ENCODE measurements around the gene ENOX1. TPM values are rescaled to one million over a fixed set of nuclear protein-coding genes. Genes with fewer than 3 reads are reported as not detected.

The ENOX1 gene
- total and polyA plus RNA-seq, 7 donors = 0.34 to 7.1 (median 1.1) TPM

DNA sequence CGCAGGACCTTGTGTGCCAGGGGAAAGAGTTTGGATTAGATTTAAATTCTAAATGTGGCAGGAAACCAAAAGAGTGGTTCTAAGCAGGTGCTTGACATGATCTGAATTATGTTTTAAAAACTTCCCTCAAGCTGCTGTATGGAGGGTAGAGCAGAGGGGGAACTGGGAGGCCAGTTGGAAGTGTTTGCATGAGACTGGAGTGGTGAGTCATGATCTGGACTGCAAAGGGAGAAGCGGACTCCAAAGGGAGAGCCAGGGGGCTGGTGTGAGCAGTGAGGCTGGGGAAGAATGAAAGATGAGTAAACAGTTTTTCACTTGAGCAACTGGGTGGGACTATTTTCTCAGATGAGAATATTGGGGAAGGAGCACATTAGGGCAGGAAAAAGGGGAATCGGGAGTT lies 557.3 kb downstream of the ENOX1 start:
- Histone ChIP-seq H3K27ac (no peak overlapping the region), H3K4me3 (no peak overlapping the region), H3K36me3 (ENCODE audit: insufficient read depth in 1 of 2, low read depth in 1 of 2) (no peaks in the 10 kb centered on the region), H3K9me3 (no peaks in the 10 kb centered on the region), H3K4me1 (no peaks in the 10 kb centered on the region), H3K27me3 (ENCODE audit: insufficient read depth in 3 of 3, low read length in 2 of 3) (no peaks in the 10 kb centered on the region)
- TF ChIP-seq, protein P1, sequence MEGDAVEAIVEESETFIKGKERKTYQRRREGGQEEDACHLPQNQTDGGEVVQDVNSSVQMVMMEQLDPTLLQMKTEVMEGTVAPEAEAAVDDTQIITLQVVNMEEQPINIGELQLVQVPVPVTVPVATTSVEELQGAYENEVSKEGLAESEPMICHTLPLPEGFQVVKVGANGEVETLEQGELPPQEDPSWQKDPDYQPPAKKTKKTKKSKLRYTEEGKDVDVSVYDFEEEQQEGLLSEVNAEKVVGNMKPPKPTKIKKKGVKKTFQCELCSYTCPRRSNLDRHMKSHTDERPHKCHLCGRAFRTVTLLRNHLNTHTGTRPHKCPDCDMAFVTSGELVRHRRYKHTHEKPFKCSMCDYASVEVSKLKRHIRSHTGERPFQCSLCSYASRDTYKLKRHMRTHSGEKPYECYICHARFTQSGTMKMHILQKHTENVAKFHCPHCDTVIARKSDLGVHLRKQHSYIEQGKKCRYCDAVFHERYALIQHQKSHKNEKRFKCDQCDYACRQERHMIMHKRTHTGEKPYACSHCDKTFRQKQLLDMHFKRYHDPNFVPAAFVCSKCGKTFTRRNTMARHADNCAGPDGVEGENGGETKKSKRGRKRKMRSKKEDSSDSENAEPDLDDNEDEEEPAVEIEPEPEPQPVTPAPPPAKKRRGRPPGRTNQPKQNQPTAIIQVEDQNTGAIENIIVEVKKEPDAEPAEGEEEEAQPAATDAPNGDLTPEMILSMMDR (IDR thresholded peaks at IDR 0.05) = no peak
- 54 to 69% (median 58%) methylated on average over 3 of the region's 3 CpGs for WGBS, 3 donors
- ATAC-seq (no peak), DNase-seq (no peak)
- intact Hi-C loops (cut with DNase I) = no loop called here

DNA sequence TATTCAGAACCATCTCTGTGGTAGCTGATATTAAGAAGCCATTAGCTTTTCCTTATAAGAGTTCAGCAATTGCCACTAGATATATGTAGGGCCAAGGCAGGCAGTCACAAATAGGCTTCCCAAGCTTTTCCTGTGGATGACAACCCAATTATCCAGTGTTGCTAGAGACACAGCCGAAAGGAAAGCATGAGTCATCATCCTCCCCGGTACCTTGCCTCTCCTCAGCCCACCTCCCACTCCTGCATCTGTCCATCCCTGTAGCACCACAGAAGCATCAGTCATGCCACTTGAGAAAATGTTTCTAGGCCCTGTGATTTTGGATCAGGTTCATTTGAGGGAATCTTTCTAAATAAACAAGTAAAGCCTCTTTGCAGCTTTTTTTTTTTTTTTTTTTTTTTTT lies 559.1 kb downstream of the ENOX1 start:
- H3K27ac ChIP-seq = no peak overlapping the region
- TF ChIP-seq, protein P1 (IDR thresholded peaks at IDR 0.05) = no peak

DNA sequence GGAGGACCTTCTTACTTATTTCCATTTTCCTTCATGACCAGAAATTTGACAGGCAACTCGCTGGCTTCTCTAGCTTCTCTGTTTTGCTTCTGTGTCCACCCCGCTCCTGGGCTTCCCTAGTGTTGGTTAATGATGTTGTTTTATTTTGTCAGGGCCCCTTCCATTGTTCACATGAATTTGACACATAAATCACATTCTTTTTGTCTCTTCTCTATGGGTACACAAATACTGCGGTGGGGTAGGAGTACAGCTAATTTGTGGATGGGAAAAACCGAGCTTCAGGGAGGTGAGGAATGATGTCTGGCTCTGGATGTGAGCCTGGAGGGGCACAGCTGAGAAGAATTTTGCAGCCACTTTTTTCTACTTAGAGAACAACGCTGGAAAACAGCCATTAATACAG lies 563.6 kb downstream of the ENOX1 start:
- Histone ChIP-seq H3K27me3 (ENCODE audit: insufficient read depth in 3 of 3, low read length in 2 of 3) (no peaks in the 10 kb centered on the region), H3K36me3 (ENCODE audit: insufficient read depth in 1 of 2, low read depth in 1 of 2) (no peaks in the 10 kb centered on the region), H3K4me1 (no peaks in the 10 kb centered on the region), H3K9me3 (no peaks in the 10 kb centered on the region), H3K27ac (no peak overlapping the region), H3K4me3 (no peak overlapping the region)
- no peak for ATAC-seq
- intact Hi-C loops (cut with DNase I) = no loop called here
- TF ChIP-seq, protein P1 (IDR thresholded peaks at IDR 0.05) = no peak
- 55 to 70% (median 68%) methylated on average over 5 of the region's 5 CpGs for WGBS, 3 donors
- DNase-seq = no peak

More for the DNA sequence above, 559.1 kb downstream of the ENOX1 start:
- DNase-seq (no peak), ATAC-seq (no peak)
- 25 to 51% (median 26%) methylated on average over 2 of the region's 2 CpGs for WGBS, 3 donors
- no peaks in the 10 kb centered on the region for H3K36me3 ChIP-seq (ENCODE audit: insufficient read depth in 1 of 2, low read depth in 1 of 2)
- H3K27me3 ChIP-seq (ENCODE audit: insufficient read depth in 3 of 3, low read length in 2 of 3) = no peaks in the 10 kb centered on the region
- no peaks in the 10 kb centered on the region for H3K9me3 ChIP-seq
- intact Hi-C loops (cut with DNase I) = no loop called here
- H3K4me3 ChIP-seq = no peak overlapping the region
- no peaks in the 10 kb centered on the region for H3K4me1 ChIP-seq

DNA sequence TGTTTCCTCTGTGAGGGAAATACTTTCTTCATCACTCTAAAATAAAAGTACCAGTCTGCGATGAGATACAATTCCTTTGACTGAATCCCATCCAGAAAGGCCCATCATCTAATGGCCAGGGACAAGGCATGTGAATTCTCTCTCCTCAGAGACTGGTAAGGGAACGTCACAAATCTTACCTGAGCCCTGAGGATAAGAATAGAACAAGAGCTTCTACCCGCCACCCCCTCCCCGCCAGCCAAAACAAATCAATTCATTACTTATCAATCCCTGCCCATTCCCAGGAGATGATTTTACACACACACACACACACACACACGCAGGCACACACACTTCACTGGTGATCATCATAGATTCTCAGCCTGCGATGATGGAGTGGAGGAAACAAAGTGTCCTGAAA lies 564.7 kb downstream of the ENOX1 start:
- intact Hi-C loops (cut with DNase I) = no loop called here
- Histone ChIP-seq H3K36me3 (ENCODE audit: insufficient read depth in 1 of 2, low read depth in 1 of 2) (no peaks in the 10 kb centered on the region), H3K9me3 (no peaks in the 10 kb centered on the region), H3K27ac (no peak overlapping the region), H3K27me3 (ENCODE audit: insufficient read depth in 3 of 3, low read length in 2 of 3) (no peaks in the 10 kb centered on the region), H3K4me1 (no peaks in the 10 kb centered on the region), H3K4me3 (no peak overlapping the region)
- DNase-seq (no peak), ATAC-seq (no peak)
- WGBS, 3 donors = 89 to 97% (median 94%) methylated on average over 6 of the region's 6 CpGs
- TF ChIP-seq, protein P1 (IDR thresholded peaks at IDR 0.05) = no peak

DNA sequence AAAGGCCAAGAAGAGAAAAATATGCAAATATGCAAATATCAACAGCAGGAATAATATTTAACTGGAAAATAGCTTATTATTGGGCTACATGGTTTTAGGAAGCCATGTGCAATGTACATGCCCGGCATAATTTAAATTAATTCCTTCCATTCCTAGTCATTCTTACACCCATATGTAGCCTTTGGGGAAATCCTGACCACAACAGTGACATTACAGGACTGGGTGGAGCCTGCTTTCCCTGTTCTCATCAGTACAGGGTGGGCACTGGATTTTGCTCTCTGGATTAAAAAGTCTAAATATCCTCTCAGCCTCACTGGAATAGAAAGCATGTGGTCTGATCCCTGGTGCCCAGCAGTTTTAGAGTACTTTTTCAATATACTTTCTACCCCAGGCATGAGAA lies 565.2 kb downstream of the ENOX1 start:
- TF ChIP-seq, protein P1 (IDR thresholded peaks at IDR 0.05) = no peak
- no peak for DNase-seq
- no peak overlapping the region for H3K4me3 ChIP-seq
- intact Hi-C loops (cut with DNase I) = no loop called here
- H3K27ac ChIP-seq = no peak overlapping the region
- H3K4me1 ChIP-seq = no peaks in the 10 kb centered on the region
- 95 to 100% (median 96%) methylated on average over 1 of the region's 1 CpG for WGBS, 3 donors
- ATAC-seq = no peak
- no peaks in the 10 kb centered on the region for H3K27me3 ChIP-seq (ENCODE audit: insufficient read depth in 3 of 3, low read length in 2 of 3)
- no peaks in the 10 kb centered on the region for H3K9me3 ChIP-seq
- H3K36me3 ChIP-seq (ENCODE audit: insufficient read depth in 1 of 2, low read depth in 1 of 2) = no peaks in the 10 kb centered on the region
